K562 (cell line): ENCODE data around the gene MAP3K14. TPM values are rescaled to one million over a fixed set of nuclear protein-coding genes. Genes with fewer than 3 reads are reported as not detected.
A peak's percentile ranks its signal among the peaks of the same experiment; 100 is the strongest.

Experiments
- ATF1 ChIP-seq, 2 experiments: fragments of 450-650 bp in 1 of 2; IDR thresholded peaks; 2 replicates each; pipeline ENCODE4 v1.6.1; 2016; ENCODE audit warnings: missing compliant biosample characterization in 1 of 2, missing genetic modification characterization in 1 of 2
- CHD7 ChIP-seq: fragments of 200-600 bp; sonication (generic); IDR thresholded peaks from one replicate; pipeline ENCODE4 v1.6.1; 2012; ENCODE audit warnings: mild to moderate bottlenecking, low read depth, low read length, inconsistent platforms
- DACH1 ChIP-seq: fragments of 450-650 bp; IDR thresholded peaks from 2 replicates; pipeline ENCODE4 v1.6.1; 2018; ENCODE audit not compliant: partially characterized antibody
- PCBP1 ChIP-seq: fragments of 200-400 bp; formaldehyde crosslinking; IDR thresholded peaks from 2 replicates; pipeline ENCODE4 v1.6.1; 2018; ENCODE audit warnings: mild to moderate bottlenecking, low read depth, low read length; ENCODE audit not compliant: poor library complexity, severe bottlenecking
- PTTG1 ChIP-seq: fragments of 450-650 bp; IDR thresholded peaks from 2 replicates; pipeline ENCODE4 v1.6.1; 2016; ENCODE audit warnings: low read depth, mild to moderate bottlenecking, missing genetic modification characterization, missing compliant biosample characterization
- SRSF1 ChIP-seq: fragments of 200-400 bp; formaldehyde crosslinking; IDR thresholded peaks from 2 replicates; pipeline ENCODE4 v1.6.1; 2017; ENCODE audit warnings: mild to moderate bottlenecking, low read depth, low read length, moderate library complexity
- TAF1 ChIP-seq: IDR thresholded peaks from 2 replicates; pipeline ENCODE4 v1.6.1; 2011; ENCODE audit warnings: mild to moderate bottlenecking, low read length, moderate library complexity; ENCODE audit not compliant: insufficient read depth, control insufficient read depth, severe bottlenecking; ENCODE audit errors: extremely low read depth
- TRIM28 ChIP-seq: fragments of 450-650 bp; IDR thresholded peaks from 2 replicates; pipeline ENCODE4 v1.6.1; 2017
- ZNF395 ChIP-seq: fragments of 200-800 bp; sonication (Bioruptor generic); IDR thresholded peaks from 2 replicates; pipeline ENCODE4 v1.6.1; 2017; ENCODE audit warnings: missing genetic modification characterization, missing compliant biosample characterization
- polyA plus RNA-seq, 8 experiments: library from polyadenylated mRNA; depleted of rRNA in 4 of 8; stranded (reverse) in 5 of 8; unstranded in 3 of 8; fragments of >200 nt; fragmentation: Nextera tagmentation in 2 of 8; fragmentation: Illumina TruSeq in 1 of 8; extraction: Ambion mirVana in 2 of 8; extraction: Trizol in 1 of 8; gene quantifications; 2 replicates each; pipeline versions ENCODE4 v1.2.1 to v1.2.3, GENCODE V29; 2011 to 2014; ENCODE audit warnings: inconsistent platforms in 1 of 8, missing spikeins in 1 of 8
- total RNA-seq, 7 experiments: library from RNA; depleted of rRNA in 6 of 7; stranded (reverse); fragments of >200 nt in 6 of 7; fragmentation: Illumina TruSeq in 2 of 7; extraction: Trizol in 2 of 7; gene quantifications; 2 replicates each; pipeline versions ENCODE4 v1.2.1 to v1.2.3, GENCODE V29; 2011 to 2021; ENCODE audit warnings: low replicate concordance in 1 of 7
- TF ChIP-seq, protein P1 (sequence below): fragments of 250-450 bp; sonication (Bioruptor Pico); IDR thresholded peaks from 2 replicates; pipeline ENCODE4 v1.8.0; 2022; ENCODE audit warnings: moderate library complexity, mild to moderate bottlenecking, inconsistent platforms

MAP3K14 gene
- total and polyA plus RNA-seq, 9 of the 15 experiments (the other 6 are each of a cell fraction or from before 2014, with no cell fraction given), result 0.45 to 8.7 (median 3.2) TPM

DNA sequence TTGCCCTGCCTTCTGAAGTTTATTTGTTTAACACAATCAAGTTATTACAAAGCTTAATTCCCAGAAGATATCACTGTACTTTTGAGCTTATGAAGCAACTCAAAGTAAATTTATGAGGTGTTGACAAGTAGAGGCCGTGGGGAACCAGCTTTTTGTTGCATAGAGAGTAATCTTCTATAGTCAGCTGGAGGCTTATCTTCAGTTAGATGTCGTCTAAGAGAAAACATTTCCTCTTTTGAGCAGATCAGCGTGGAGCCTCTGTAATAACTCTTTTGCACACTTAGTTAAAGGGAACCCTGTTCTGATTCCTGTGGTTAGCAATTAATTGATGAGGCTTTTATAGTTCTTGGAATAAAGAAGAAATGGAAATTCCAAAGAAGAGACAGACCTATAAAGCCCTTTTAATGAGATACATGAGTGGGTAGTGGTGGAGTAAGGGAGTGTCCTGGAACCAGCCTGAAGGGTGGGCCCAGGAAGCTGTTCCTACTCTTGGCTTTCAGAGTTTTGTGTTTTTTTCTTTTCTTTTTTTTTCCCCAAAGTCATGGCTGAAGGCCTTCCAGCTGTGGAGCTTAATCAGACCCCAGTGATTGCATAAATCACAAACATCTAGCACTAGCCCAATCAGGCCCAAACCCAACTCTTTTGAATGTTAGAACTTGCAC lies 28.9 kb upstream of the MAP3K14 start (continued):
- TF ChIP-seq, protein P1, sequence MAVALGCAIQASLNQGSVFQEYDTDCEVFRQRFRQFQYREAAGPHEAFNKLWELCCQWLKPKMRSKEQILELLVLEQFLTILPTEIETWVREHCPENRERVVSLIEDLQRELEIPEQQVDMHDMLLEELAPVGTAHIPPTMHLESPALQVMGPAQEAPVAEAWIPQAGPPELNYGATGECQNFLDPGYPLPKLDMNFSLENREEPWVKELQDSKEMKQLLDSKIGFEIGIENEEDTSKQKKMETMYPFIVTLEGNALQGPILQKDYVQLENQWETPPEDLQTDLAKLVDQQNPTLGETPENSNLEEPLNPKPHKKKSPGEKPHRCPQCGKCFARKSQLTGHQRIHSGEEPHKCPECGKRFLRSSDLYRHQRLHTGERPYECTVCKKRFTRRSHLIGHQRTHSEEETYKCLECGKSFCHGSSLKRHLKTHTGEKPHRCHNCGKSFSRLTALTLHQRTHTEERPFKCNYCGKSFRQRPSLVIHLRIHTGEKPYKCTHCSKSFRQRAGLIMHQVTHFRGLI (CRISPR knock-in tag), result no peak; the same call in 1 of the 2 replicates
- TF ChIP-seq DACH1 (peak; percentile 95), TRIM28 (no peak), ZNF395 (CRISPR knock-in tag) (peak; percentile 82), ATF1 (CRISPR knock-in tag; IDR thresholded peaks at IDR 0.05) (no peak), ATF1 (tag; IDR thresholded peaks at IDR 0.05) (peak; percentile 86), SRSF1 (no peak), PCBP1 (no peak), CHD7 (no peak), PTTG1 (tag) (no peak), TAF1 (no peak)
